ENCODE data around the gene CHRNB2.

GRCh38 chr1:154536570-154536969 is 31.0 kb upstream of the CHRNB2 start:
- no peak for TF ChIP-seq CTCF (IDR thresholded peaks at IDR 0.05; ENCODE audit: extremely low read depth in 1 of 2, insufficient read depth in 1 of 2, low read depth in 1 of 2, low read length in 2 of 2)
- TF ChIP-seq EZH2 (IDR thresholded peaks at IDR 0.05; ENCODE audit: borderline replicate concordance, low read depth, low read length, severe bottlenecking) = no peak
- TF ChIP-seq GATA2 (IDR thresholded peaks at IDR 0.05; ENCODE audit: insufficient read depth, insufficient read length, low read depth, low read length) = no peak
- no peak for TF ChIP-seq MAX (IDR thresholded peaks at IDR 0.05; ENCODE audit: insufficient read depth, insufficient read length)
- no peak for TF ChIP-seq POLR2A (IDR thresholded peaks at IDR 0.05; ENCODE audit: low read depth, low read length)
- TF ChIP-seq POLR2AphosphoS5 (IDR thresholded peaks at IDR 0.05; ENCODE audit: insufficient read depth, low read depth, low read length) = no peak
- TF ChIP-seq FOS (IDR thresholded peaks at IDR 0.05; ENCODE audit: borderline replicate concordance, insufficient read depth, low read length) = no peak
- no peak for TF ChIP-seq MYC (IDR thresholded peaks at IDR 0.05; ENCODE audit: low read depth, low read length)
- TF ChIP-seq JUN (IDR thresholded peaks at IDR 0.05; ENCODE audit: borderline replicate concordance, insufficient read depth, insufficient read length, low read depth) = no peak
